Neural crest cell (in vitro differentiated cells): ENCODE measurements around the gene OR12D1. TPM values are rescaled to one million over a fixed set of nuclear protein-coding genes. Genes with fewer than 3 reads are reported as not detected.

Experiments
- DNase-seq: peaks from one replicate; pipeline ENCODE4 v3.0.0; 2021; ENCODE audit warnings: low read depth, mixed read lengths, low spot score
- H3K27ac Mint-ChIP-seq: one replicate; pipeline ENCODE4 v1.8.0; 2021; ENCODE audit warnings: mild to moderate bottlenecking, mixed read lengths; ENCODE audit not compliant: unreplicated experiment
- H3K27me3 Mint-ChIP-seq: 2 replicates; pipeline ENCODE4 v1.8.0; 2021; ENCODE audit warnings: low read depth, mild to moderate bottlenecking, mixed read lengths
- H3K36me3 Mint-ChIP-seq: 2 replicates; pipeline ENCODE4 v1.8.0; 2021; ENCODE audit warnings: low read depth, mild to moderate bottlenecking, mixed read lengths
- H3K4me1 Mint-ChIP-seq: 2 replicates; pipeline ENCODE4 v1.8.0; 2021; ENCODE audit warnings: mixed read lengths
- H3K4me3 Mint-ChIP-seq: one replicate; pipeline ENCODE4 v1.8.0; 2021; ENCODE audit warnings: mild to moderate bottlenecking, mixed read lengths
- H3K9me3 Mint-ChIP-seq: 2 replicates; pipeline ENCODE4 v1.8.0; 2021; ENCODE audit warnings: mixed read lengths
- long read RNA-seq: library from polyadenylated mRNA; unstranded; transcript quantifications from one replicate; pipeline ENCODE4 v2.0.0, GENCODE V29; 2020
- total RNA-seq: library from RNA; stranded (reverse); gene quantifications from 2 replicates; pipeline ENCODE4 v1.2.1, GENCODE V29; 2021
- TF ChIP-seq, protein P1 (sequence below): fragments of 200-600 bp; sonication (generic); conservative IDR thresholded peaks from 2 replicates; pipeline ENCODE4 v1.5.0; 2021; ENCODE audit warnings: antibody characterized with exemption, mild to moderate bottlenecking

The OR12D1 gene
- not detected in 2 replicates for total RNA-seq
- long read RNA-seq: 0 reads

GRCh38 chr6:29414588-29414987, at the start of gene OR12D1:
Gene OR12D1, plus strand, starts transcription at chr6:29414928.
- Mint-ChIP-seq H3K4me3 (no peak within 1 kb of the TSS), H3K27ac (no peak within 1 kb of the TSS), H3K9me3 (peaks cover 15% of the 10 kb centered on the region), H3K36me3 (peaks cover 3% of the 10 kb centered on the region), H3K27me3 (peaks cover 25% of the 10 kb centered on the region), H3K4me1 (no peaks in the 10 kb centered on the region)
- TF ChIP-seq, protein P1, sequence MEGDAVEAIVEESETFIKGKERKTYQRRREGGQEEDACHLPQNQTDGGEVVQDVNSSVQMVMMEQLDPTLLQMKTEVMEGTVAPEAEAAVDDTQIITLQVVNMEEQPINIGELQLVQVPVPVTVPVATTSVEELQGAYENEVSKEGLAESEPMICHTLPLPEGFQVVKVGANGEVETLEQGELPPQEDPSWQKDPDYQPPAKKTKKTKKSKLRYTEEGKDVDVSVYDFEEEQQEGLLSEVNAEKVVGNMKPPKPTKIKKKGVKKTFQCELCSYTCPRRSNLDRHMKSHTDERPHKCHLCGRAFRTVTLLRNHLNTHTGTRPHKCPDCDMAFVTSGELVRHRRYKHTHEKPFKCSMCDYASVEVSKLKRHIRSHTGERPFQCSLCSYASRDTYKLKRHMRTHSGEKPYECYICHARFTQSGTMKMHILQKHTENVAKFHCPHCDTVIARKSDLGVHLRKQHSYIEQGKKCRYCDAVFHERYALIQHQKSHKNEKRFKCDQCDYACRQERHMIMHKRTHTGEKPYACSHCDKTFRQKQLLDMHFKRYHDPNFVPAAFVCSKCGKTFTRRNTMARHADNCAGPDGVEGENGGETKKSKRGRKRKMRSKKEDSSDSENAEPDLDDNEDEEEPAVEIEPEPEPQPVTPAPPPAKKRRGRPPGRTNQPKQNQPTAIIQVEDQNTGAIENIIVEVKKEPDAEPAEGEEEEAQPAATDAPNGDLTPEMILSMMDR: peak; percentile 29
- DNase-seq: no peak

GRCh38 chr6:29368765-29369164, 46.0 kb upstream of the OR12D1 start, which contains the start of gene OR5V1:
Gene OR5V1, minus strand, starts transcription at chr6:29368865. Its CDS starts 12,670 bp downstream, at chr6:29356195.
- Mint-ChIP-seq H3K27ac (no peak within 1 kb of the TSS), H3K9me3 (peaks cover 3% of the 10 kb centered on the region), H3K4me1 (no peaks in the 10 kb centered on the region), H3K4me3 (no peak within 1 kb of the TSS), H3K36me3 (no peaks in the 10 kb centered on the region), H3K27me3 (peaks cover 16% of the 10 kb centered on the region)
- TF ChIP-seq, protein P1: no peak
- no peak for DNase-seq

- H3K4me3 Mint-ChIP-seq: no peak within 1 kb of the TSS
- no peaks in the 10 kb centered on the region for H3K9me3 Mint-ChIP-seq
- no peak within 1 kb of the TSS for H3K27ac Mint-ChIP-seq
- no peak for DNase-seq
- no peaks in the 10 kb centered on the region for H3K27me3 Mint-ChIP-seq
- no peaks in the 10 kb centered on the region for H3K36me3 Mint-ChIP-seq
- TF ChIP-seq, protein P1: no peak
- H3K4me1 Mint-ChIP-seq: no peaks in the 10 kb centered on the region
These were observed 39.5 kb upstream of the OR12D1 start, which contains the start of gene OR12D3 for GRCh38 chr6:29375191-29375590. Gene OR12D3, minus strand, starts transcription at chr6:29375291. Its CDS starts 4 bp downstream, at chr6:29375287.

GRCh38 chr6:29376003-29376402, 38.7 kb upstream of the OR12D1 start:
- no peaks in the 10 kb centered on the region for H3K36me3 Mint-ChIP-seq
- H3K27me3 Mint-ChIP-seq: no peaks in the 10 kb centered on the region
- no peak overlapping the region for H3K27ac Mint-ChIP-seq
- no peaks in the 10 kb centered on the region for H3K9me3 Mint-ChIP-seq
- DNase-seq: no peak
- H3K4me3 Mint-ChIP-seq: no peak overlapping the region
- TF ChIP-seq, protein P1: peak; percentile 54
- H3K4me1 Mint-ChIP-seq: no peaks in the 10 kb centered on the region

- H3K4me1 Mint-ChIP-seq: no peaks in the 10 kb centered on the region
- peaks cover 2% of the 10 kb centered on the region for H3K9me3 Mint-ChIP-seq
- DNase-seq: no peak
- H3K36me3 Mint-ChIP-seq: no peaks in the 10 kb centered on the region
- H3K27me3 Mint-ChIP-seq: peaks cover 14% of the 10 kb centered on the region
- H3K27ac Mint-ChIP-seq: no peak overlapping the region
- TF ChIP-seq, protein P1: no peak
- H3K4me3 Mint-ChIP-seq: no peak overlapping the region
These were observed 26.2 kb upstream of the OR12D1 start for GRCh38 chr6:29388533-29388932.
